Colon (tissue), 2 donors: ENCODE measurements around the gene GRIN2D.

Source experiments
- FAIRE-seq: peaks from 2 replicates; lab custom pipeline; 2012; peaks lifted over from hg19 to GRCh38; lab: Jason Lieb, UNC
- donor health status: control.
- donor health status: control.

Gene GRIN2D

DNA sequence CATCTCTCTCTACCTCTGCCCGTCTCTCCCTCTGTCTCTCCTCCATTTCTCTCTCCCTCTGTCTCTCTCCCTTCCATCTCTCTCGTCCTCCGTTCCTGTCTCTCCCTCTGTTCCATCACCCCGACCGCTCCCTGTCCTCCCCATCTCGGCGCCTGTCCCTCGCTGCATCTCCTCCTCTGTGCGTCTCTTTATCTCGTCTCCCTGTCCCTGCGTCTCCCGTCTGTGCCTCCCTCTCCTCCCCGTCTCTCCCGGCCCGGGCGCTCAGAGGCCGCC lies 4.6 kb downstream of the GRIN2D start:
- FAIRE-seq: no peak

- FAIRE-seq: no peak
These were observed 5.1 kb downstream of the GRIN2D start for GRCh38 chr19:48398375-48399235.

DNA sequence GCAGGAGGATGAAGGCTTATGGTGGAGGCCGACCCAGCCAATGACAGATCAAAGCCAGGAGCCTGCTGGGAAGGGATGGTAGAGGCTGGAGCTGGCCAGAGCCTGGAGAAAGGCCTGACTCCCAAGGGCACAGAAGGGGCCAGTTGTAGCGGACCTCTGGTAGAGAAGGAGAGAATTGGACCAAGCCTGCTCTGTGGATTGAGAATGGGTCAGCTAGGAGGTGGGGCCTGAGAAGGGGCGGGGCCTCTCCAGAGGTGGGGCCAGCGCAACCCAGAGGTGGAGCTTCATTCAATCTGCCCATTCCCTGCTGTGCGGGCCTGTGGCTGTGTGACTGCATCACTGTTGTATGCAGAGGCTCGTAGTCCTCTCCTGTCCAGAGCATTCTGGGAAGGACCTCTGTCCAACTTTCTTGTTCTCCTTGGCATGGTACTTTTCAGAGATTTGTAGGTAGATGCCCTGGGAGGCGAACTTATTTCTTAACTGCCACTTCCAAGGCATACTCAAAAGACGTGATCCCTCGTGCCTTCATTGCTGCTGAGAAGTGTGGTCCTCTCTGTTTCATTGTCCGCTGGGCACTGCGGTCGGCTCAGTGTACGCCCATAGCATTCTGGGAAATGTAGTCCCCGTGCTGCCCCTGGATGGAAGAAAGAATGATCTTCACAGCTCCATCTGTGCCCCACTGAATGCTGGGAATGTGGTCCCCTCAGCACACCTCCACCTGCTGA lies 6.7 kb downstream of the GRIN2D start:
- FAIRE-seq: no peak

- no peak for FAIRE-seq
These were observed 7.8 kb downstream of the GRIN2D start for GRCh38 chr19:48401287-48401686.

DNA sequence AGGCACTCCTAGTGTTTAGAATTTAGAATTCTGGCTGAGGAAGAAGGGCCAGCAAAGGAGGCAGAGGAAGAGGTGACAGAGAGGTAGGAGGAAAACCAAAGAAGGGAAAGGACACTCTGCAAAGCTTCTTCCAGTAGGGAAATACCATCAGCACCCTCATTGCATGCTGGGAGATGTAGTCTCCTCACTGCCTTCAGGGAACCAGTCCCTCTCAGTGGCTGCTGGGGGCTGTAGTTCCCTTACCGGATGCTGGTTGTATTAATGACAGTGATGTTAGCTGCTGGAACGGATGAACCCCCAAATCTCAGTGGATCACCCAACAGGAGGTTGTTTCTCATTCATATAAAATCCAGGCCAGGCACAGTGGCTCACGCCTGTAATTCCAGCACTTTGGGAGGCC lies 10.1 kb downstream of the GRIN2D start:
- FAIRE-seq: no peak

DNA sequence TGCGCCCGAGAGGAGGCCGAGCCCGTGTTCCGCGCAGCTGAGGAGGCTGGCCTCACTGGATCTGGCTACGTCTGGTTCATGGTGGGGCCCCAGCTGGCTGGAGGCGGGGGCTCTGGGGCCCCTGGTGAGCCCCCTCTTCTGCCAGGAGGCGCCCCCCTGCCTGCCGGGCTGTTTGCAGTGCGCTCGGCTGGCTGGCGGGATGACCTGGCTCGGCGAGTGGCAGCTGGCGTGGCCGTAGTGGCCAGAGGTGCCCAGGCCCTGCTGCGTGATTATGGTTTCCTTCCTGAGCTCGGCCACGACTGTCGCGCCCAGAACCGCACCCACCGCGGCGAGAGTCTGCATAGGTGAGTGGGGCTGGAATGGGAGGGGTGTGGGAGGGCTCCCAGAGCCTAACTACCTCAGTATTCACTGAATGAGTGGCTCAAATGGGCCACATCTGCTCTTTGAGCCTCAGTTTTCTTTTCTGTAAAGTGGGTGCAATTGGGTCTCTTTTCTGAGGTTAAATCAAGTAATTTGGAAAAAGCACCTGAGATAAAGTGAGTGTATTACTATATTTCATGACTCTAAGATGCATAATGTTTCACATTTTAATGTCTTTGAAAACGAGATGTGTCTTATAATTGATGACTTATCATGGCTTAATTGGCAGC lies 11.7 kb downstream of the GRIN2D start:
- FAIRE-seq: no peak

- FAIRE-seq: no peak
These were observed 12.4 kb downstream of the GRIN2D start for GRCh38 chr19:48405850-48406249.

DNA sequence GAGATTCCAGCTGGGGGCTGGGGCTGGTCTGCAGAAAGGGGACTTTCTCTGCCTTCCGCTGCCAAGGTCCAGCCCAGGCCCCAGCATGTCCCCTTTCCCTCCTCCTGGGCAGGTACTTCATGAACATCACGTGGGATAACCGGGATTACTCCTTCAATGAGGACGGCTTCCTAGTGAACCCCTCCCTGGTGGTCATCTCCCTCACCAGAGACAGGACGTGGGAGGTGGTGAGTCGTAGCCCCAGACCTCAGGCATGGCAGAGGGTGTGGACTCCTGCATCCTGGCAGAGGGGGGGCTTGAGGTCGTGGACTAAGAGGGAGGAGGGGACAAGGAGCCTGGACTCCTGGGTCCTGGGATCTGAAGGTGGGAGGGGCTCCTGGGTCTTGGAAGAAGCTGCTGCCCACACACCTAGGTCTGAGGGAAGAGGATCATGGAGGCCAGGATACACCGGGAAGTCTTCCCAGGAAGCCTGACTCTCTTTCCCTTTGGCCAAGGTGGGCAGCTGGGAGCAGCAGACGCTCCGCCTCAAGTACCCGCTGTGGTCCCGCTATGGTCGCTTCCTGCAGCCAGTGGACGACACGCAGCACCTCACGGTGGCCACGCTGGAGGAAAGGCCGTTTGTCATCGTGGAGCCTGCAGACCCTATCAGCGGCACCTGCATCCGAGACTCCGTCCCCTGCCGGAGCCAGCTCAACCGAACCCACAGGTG lies 20.6 kb downstream of the GRIN2D start:
- no peak for FAIRE-seq

GRCh38 chr19:48415395-48415794 lies 21.9 kb downstream of the GRIN2D start:
- FAIRE-seq: no peak

- FAIRE-seq: no peak
These were observed 22.3 kb downstream of the GRIN2D start for GRCh38 chr19:48415806-48416221.

- FAIRE-seq: no peak
These were observed 24.0 kb downstream of the GRIN2D start for GRCh38 chr19:48417421-48417820.

- no peak for FAIRE-seq
These were observed 25.0 kb downstream of the GRIN2D start for GRCh38 chr19:48418317-48419064.

DNA sequence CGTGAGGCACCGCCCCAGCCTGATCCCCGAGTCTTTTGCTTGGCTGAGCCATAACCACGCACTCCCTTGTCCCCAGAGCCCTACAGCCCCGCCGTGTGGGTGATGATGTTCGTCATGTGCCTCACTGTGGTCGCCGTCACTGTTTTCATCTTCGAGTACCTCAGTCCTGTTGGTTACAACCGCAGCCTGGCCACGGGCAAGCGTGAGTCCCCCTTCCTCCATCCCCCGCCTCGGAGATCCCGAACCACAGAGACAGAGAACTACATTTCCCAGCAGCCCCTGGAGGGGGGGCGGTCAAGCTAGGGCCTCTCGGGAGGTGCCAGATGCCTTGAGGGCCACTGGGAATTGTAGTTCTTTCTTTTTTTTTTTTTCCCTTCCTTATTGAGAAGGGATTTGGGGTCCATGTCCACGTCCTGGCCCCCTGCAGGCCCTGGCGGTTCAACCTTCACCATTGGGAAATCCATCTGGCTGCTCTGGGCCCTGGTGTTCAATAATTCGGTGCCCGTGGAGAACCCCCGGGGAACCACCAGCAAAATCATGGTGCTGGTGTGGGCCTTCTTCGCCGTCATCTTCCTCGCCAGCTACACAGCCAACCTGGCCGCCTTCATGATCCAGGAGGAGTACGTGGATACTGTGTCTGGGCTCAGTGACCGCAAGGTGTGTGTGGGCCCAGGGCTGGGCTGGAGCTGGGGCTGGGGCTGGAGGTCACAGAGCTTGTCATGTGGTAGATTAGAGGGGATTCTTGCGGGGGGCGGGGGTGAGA lies 25.9 kb downstream of the GRIN2D start:
- no peak for FAIRE-seq

- no peak for FAIRE-seq
These were observed 28.1 kb downstream of the GRIN2D start for GRCh38 chr19:48421548-48421947.

GRCh38 chr19:48424694-48425219 lies 31.3 kb downstream of the GRIN2D start:
- FAIRE-seq: no peak

DNA sequence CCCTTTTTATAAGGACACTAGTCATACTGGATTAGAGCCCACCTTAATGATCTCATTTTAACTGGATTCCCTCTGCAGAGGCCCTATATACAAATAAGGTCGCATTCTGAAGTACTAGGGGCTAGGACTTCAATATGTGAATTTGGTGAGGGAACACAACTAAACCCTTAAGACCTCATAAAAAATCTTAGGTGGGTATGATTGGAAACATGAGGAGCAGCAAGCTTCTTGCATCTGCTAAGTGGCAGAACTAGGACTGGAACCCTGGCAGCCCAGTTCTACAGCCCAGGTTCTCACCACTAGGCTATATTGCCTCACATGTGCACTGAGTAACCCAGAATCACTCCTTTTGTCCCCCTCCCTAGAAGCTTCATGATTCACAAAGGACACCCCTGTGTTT lies 35.2 kb downstream of the GRIN2D start:
- FAIRE-seq: no peak

DNA sequence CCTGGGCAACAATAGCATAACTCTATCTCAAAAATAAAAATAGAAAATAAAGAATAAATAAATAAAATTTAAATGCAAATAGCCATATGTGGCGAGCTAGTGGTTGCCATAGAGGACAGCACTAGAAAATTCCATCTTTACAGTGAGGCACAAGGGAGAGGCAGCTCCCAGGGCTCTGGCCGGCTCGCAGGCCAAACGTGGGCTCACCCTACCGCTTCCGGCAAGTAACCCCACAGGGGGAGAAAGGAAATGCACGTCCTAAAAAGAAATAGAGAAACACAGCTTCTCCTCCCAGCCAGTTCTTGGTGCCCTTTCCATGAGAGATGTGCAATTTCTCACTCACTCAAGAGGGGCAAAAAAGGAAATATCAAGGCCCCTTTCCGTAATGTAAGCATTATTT lies 39.9 kb downstream of the GRIN2D start:
- FAIRE-seq: no peak

GRCh38 chr19:48436586-48436985 lies 43.1 kb downstream of the GRIN2D start:
- FAIRE-seq: no peak

- no peak for FAIRE-seq
These were observed 48.0 kb downstream of the GRIN2D start for GRCh38 chr19:48441360-48442050.
